Right renal pelvis (tissue), 4 donors: ENCODE measurements around the gene ATXN1. TPM values are rescaled to one million over a fixed set of nuclear protein-coding genes. Genes with fewer than 3 reads are reported as not detected.

Experiments used
- DNase-seq, 4 donors: peaks; one replicate each; pipeline ENCODE4 v3.0.0-alpha.2; 2013; ENCODE audit warnings: low read depth in 4 of 4, low spot score in 3 of 4, missing footprints in 1 of 4
- polyA plus RNA-seq, 4 donors: library from polyadenylated mRNA; unstranded; fragments of 120-200 nt; gene quantifications; one replicate each; pipeline ENCODE4 v1.2.1, GENCODE V29; 2013; ENCODE audit not compliant: insufficient read length in 4 of 4

Gene ATXN1
- polyA plus RNA-seq, 4 donors: 17.2 to 22.0 (median 20.8) TPM

DNA sequence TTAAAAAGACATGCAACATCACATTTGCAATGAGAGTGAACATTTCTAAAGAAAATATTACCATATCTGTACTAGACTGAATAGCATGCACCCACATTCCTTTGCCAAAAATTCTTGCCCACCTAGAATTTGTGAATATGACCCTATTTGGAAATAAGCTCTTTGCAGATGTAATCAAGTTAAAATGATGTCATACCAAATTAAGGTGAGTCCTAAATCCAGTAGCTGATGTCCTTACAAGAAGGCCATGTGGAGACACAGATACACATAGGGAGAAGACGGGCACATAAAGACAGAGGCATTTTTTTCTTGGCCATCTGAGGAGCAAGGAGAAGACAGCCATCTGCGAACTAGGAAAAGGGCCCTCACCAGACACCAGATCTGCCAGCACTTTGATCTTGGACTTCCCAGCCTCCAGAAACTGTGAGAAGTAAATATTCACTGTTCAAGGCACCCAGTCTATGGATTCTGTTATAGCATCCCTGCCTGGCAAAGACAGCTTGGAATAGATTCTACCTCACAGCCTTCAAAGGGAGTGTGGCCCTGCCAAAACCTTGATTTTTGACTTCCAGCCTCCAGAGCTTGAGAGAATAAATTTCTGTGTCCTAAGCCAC, 22.8 kb upstream of the ATXN1 start:
- no peak for DNase-seq

- no peak for DNase-seq
These were observed 22.2 kb upstream of the ATXN1 start for GRCh38 chr6:16783509-16783908.

DNA sequence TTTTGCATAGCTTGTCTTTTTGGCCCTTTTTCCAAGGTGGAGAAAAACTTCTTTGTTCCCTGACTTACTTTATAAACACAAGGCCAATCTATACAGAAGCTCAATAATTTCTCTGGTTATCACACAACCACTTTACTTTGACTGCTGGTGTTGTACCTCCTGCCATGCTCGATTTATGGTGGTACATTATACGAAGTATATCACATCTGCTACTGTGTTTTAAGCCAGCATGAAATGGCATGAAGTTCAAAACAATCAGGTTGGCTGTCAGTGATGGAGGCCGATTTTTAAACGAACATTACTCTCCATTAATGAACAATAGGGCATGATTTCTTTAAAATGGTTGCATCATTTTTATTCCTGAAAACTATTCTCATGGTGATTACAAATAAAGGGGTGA, 21.0 kb upstream of the ATXN1 start:
- DNase-seq: no peak

GRCh38 chr6:16781348-16782169, 20.3 kb upstream of the ATXN1 start:
- DNase-seq: no peak

DNA sequence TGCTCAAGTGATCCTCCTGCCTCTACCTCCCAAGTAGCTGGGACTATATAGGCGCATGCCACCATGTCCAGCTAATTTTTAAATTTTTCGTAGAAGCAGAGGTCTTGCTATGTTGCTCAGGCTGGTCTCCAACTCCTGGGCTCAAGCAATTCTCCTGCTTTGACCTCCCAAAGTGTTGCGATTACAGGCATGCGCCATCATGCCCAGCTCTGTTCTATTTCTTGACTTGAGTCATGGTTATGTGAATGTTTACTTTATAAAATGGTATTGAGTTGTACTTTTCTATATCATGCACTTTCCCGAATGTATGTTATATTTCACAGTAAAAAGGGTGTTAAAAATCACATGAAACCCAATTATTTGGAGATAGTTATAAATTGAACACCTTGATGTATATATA, 17.3 kb upstream of the ATXN1 start:
- no peak for DNase-seq

- DNase-seq: no peak
These were observed 16.5 kb upstream of the ATXN1 start for GRCh38 chr6:16777794-16778193.

GRCh38 chr6:16776394-16777017, 15.2 kb upstream of the ATXN1 start:
- DNase-seq: no peak

GRCh38 chr6:16774437-16774836, 13.2 kb upstream of the ATXN1 start:
- no peak for DNase-seq

- DNase-seq: no peak
These were observed 12.1 kb upstream of the ATXN1 start for GRCh38 chr6:16773362-16773761.

- no peak for DNase-seq
These were observed 9.7 kb upstream of the ATXN1 start for GRCh38 chr6:16770701-16771569.

DNA sequence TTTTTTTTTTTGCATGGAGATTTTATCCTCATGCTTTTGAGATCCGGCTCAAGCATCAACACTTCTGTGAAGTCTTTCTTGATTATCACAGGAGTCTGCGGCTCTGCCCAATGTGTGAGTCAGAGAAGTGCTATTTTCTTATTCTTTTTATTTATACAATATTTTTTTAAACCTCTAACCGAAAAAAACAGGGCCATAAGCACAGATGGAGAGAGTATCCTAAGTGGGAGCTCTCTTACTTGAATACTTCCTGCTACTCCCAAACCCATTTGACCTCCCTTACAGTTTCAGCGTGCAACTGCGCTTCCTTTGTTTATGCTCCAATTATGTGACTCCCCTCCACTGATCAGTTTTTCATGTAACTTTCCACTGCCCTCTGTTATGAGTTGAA, 8.7 kb upstream of the ATXN1 start:
- no peak for DNase-seq

DNA sequence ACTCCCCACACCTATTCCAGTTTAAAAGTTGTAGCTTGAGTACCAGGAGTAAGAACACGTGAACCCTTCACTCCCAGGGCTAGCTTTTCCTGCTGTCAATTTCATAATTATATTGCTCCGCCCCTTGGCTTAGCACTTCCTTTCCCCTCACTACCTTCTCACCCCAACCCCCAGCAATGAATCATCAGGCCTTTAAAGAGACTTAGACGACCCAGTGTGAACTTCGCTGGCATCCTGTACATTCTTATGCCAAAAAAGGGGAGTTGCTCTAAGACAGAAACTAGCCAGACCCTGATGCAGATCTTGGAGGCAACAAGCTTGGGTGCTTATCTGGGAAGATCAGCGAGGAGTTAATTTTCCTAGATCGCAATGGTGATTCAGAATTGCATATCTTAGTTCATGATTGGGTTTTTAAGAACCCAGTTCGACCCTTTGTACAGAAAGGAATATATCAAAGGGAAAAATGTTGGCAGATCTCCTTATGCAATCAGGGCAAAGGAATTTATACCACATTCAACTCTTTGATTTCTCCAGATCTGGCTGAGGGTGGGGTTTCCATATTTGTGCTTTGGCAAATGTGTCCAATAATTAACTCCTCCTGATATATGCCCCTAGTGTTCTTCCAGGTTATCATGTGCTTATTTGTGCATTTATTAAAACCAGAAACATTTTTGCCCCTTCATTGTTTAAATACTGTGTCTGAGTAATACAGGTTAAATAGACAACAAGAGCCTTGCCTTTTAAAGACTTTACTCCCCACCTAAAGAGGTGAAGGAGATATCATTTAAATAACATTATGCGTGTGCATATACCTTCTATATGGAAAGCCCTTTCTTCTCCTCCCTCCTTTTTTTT, 8.1 kb upstream of the ATXN1 start:
- DNase-seq: no peak

DNA sequence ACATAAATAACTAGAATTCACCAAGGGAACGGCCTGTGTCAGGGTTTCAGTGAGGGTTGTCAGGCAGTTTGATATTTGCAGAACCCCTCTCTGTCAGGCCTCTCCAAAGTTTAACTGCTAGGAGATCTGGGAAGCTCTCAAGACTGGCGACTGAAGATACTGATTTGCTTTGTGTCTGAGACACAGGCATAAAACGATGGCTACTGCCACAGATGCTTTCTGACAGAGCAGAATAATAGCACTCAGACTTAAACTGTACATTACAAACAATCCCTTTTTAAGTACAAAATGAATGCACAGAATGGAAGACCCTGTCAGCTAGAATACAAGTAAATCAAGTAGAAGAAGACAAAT, 7.2 kb upstream of the ATXN1 start:
- DNase-seq: no peak

GRCh38 chr6:16767765-16768476, 6.7 kb upstream of the ATXN1 start:
- DNase-seq: no peak

DNA sequence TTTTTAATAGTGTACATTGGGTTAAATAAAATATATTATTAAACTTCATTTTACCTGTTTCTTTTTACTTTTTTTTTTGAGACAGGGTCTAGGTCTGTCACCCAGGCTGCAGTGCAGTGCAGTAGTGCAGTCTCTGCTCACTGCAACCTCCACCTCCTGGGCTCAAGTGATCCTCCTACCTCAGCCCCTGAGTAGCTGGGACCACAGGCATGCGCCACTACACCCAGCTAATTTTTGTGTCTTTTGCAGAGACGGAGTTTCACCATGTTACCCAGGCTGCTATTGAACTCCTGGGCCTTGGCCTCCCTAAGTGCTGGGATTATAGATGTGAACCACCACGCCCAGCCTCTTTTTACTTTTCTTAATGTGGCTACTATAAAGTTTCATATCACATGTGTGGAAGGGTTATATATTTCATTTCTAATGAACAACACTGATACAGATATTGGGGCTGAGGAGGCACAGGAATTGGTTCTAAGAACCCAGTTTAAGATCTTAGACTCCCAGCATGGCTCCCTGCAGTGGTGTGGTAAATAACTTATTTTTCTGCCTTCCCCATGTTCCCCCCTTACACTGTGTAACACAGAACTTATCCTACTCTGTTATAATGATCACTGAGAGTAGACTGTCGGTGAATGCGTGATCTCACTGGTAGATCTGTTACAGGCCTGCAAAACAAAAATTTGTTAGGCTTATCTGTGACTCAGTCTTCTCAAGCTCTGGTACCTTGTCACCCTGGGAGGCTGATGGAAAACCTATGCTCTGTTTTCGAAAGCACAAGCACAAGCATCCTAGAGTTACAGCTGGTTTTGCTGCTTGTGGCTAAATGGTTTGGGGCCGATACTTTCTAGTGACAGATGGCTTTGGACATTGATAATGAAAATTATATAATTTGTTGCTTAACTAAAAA, 5.8 kb upstream of the ATXN1 start:
- DNase-seq: no peak

DNA sequence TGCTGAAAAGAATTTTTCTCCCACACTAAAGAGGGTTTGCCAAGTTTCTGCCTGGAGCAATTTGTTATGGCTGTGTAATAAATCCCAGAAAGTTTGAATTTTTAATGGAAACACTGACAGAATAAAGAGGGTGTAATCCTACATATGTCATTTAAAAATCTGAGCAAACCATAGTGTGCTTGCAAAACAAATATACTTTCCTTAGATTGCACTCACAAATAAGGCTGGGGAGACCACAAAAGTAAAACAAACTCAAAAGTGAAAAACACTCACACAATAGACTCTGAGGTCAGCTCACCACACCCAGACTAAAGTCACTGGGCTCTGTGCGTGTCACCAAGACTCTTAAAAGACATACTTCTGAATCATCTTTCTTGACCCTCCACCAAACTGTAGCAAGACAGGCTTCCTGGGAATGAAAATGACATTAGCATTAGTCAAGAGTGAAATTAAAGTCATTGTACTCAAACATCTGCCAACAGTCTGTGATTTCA, 4.8 kb upstream of the ATXN1 start:
- DNase-seq: no peak

GRCh38 chr6:16765235-16765634, 4.0 kb upstream of the ATXN1 start:
- DNase-seq: no peak
